MM.1S (cell line): ENCODE data around the gene TSPAN4.

Experiments used
- DNase-seq: peaks from one replicate; pipeline ENCODE4 v3.0.0-alpha.2; 2015
- H2AFZ ChIP-seq: fragments of 300-600 bp; sonication (generic); 2 replicates; pipeline ENCODE4 v1.6.0; 2016; ENCODE audit warnings: antibody characterized with exemption, low read length
- H3F3A ChIP-seq: fragments of 300-600 bp; sonication (generic); 2 replicates; pipeline ENCODE4 v1.6.1; 2016; ENCODE audit warnings: mild to moderate bottlenecking, antibody characterized with exemption, low read length, moderate library complexity, mixed read lengths; ENCODE audit not compliant: insufficient read depth
- H3K27ac ChIP-seq: fragments of 300-600 bp; sonication (generic); 2 replicates; pipeline ENCODE4 v1.5.1; 2016; ENCODE audit warnings: mild to moderate bottlenecking, low read length
- H3K27me3 ChIP-seq: fragments of 300-600 bp; sonication (generic); replicated peaks from 2 replicates; pipeline ENCODE4 v1.6.0; 2016; ENCODE audit warnings: low read length; ENCODE audit not compliant: insufficient read depth
- H3K36me3 ChIP-seq: fragments of 300-600 bp; sonication (generic); replicated peaks from 2 replicates; pipeline ENCODE4 v1.6.1; 2016; ENCODE audit warnings: mild to moderate bottlenecking, low read length, mixed read lengths; ENCODE audit not compliant: insufficient read depth
- H3K4me1 ChIP-seq: fragments of 300-600 bp; sonication (generic); 2 replicates; pipeline ENCODE4 v1.6.1; 2016; ENCODE audit warnings: low read length, mixed read lengths
- H3K4me2 ChIP-seq: fragments of 300-600 bp; sonication (generic); 2 replicates; pipeline ENCODE4 v1.6.0; 2016; ENCODE audit warnings: low read depth, low read length
- H3K4me3 ChIP-seq: fragments of 300-600 bp; sonication (generic); 2 replicates; pipeline ENCODE4 v1.5.1; 2016; ENCODE audit warnings: low read length, mixed read lengths
- H3K79me2 ChIP-seq: fragments of 300-600 bp; sonication (generic); 2 replicates; pipeline ENCODE4 v1.6.1; 2016; ENCODE audit warnings: mixed run types, low read length, mixed read lengths
- H3K9ac ChIP-seq: fragments of 300-600 bp; sonication (generic); 2 replicates; pipeline ENCODE4 v1.6.1; 2016; ENCODE audit warnings: low read length, mixed read lengths
- H3K9me2 ChIP-seq: fragments of 300-600 bp; sonication (generic); replicated peaks from 2 replicates; pipeline ENCODE4 v1.6.1; 2016; ENCODE audit warnings: mild to moderate bottlenecking, low read length, mixed read lengths; ENCODE audit not compliant: insufficient read depth
- H3K9me3 ChIP-seq: fragments of 300-600 bp; sonication (generic); replicated peaks from 2 replicates; pipeline ENCODE4 v1.6.1; 2016; ENCODE audit warnings: mild to moderate bottlenecking, low read length, mixed read lengths; ENCODE audit not compliant: insufficient read depth
- H4K20me1 ChIP-seq: fragments of 300-600 bp; sonication (generic); 2 replicates; pipeline ENCODE4 v1.6.1; 2016; ENCODE audit warnings: mild to moderate bottlenecking, low read length, moderate library complexity, mixed read lengths; ENCODE audit not compliant: insufficient read depth
- CTCF ChIP-seq: fragments of 300-600 bp; sonication (generic); IDR thresholded peaks from 2 replicates; pipeline ENCODE4 v1.5.1; 2016; ENCODE audit warnings: antibody characterized with exemption, low read length, mixed read lengths
- EZH2 ChIP-seq: fragments of 300-600 bp; sonication (generic); optimal IDR thresholded peaks from 2 replicates; pipeline ENCODE3; 2017; ENCODE audit warnings: low read depth, mild to moderate bottlenecking, antibody characterized with exemption, low read length, mixed read lengths
- EZH2phosphoT487 ChIP-seq: fragments of 300-600 bp; sonication (generic); IDR thresholded peaks from 2 replicates; pipeline ENCODE4 v1.6.1; 2018; ENCODE audit warnings: antibody characterized with exemption, low read length

The TSPAN4 gene

GRCh38 chr11:837189-837989 is 5.3 kb upstream of the TSPAN4 start:
- no peak for DNase-seq
- H3K9ac ChIP-seq: no peak overlapping the region
- H4K20me1 ChIP-seq: peaks cover 9% of the 10 kb centered on the region
- H2AFZ ChIP-seq: no peak overlapping the region
- H3K4me3 ChIP-seq: no peak overlapping the region
- H3K4me1 ChIP-seq: peaks cover 14% of the 10 kb centered on the region
- TF ChIP-seq EZH2phosphoT487 (no peak), CTCF (no peak), EZH2 (no peak)
- H3F3A ChIP-seq: no peaks in the 10 kb centered on the region
- H3K79me2 ChIP-seq: peaks cover 37% of the 10 kb centered on the region
- H3K9me2 ChIP-seq: no peaks in the 10 kb centered on the region
- H3K4me2 ChIP-seq: no peak overlapping the region
- no peaks in the 10 kb centered on the region for H3K27me3 ChIP-seq
- 0 out of 2 replicates have a peak, but pooled peaks cover 4% of the 10 kb centered on the region for H3K36me3 ChIP-seq
- no peaks in the 10 kb centered on the region for H3K9me3 ChIP-seq
- no peak overlapping the region for H3K27ac ChIP-seq

GRCh38 chr11:837990-838307 is 4.7 kb upstream of the TSPAN4 start:
- no peaks in the 10 kb centered on the region for H3K27me3 ChIP-seq
- DNase-seq: no peak
- H3K4me2 ChIP-seq: no peak overlapping the region
- no peaks in the 10 kb centered on the region for H3K9me2 ChIP-seq
- peaks cover 37% of the 10 kb centered on the region for H3K79me2 ChIP-seq
- H2AFZ ChIP-seq: no peak overlapping the region
- H3F3A ChIP-seq: no peaks in the 10 kb centered on the region
- H4K20me1 ChIP-seq: peaks cover 9% of the 10 kb centered on the region
- H3K36me3 ChIP-seq: 0 out of 2 replicates have a peak, but pooled peaks cover 4% of the 10 kb centered on the region
- no peaks in the 10 kb centered on the region for H3K9me3 ChIP-seq
- H3K4me1 ChIP-seq: peaks cover 14% of the 10 kb centered on the region
- no peak overlapping the region for H3K9ac ChIP-seq
- H3K4me3 ChIP-seq: no peak overlapping the region
- no peak overlapping the region for H3K27ac ChIP-seq
- TF ChIP-seq EZH2 (no peak), CTCF (no peak), EZH2phosphoT487 (no peak)

- Histone ChIP-seq H3K27ac (no peak overlapping the region), H3K36me3 (0 out of 2 replicates have a peak, but pooled peaks cover 4% of the 10 kb centered on the region), H3F3A (no peaks in the 10 kb centered on the region)
Observed at GRCh38 chr11:838441-839279, 4.0 kb upstream of the TSPAN4 start.

More at GRCh38 chr11:838441-839279, 4.0 kb upstream of the TSPAN4 start:
- Histone ChIP-seq H3K4me2 (no peak overlapping the region), H3K79me2 (peaks cover 33% of the 10 kb centered on the region), H3K27me3 (peaks cover 7% of the 10 kb centered on the region), H3K4me1 (peaks cover 13% of the 10 kb centered on the region), H3K4me3 (no peak overlapping the region), H2AFZ (no peak overlapping the region), H3K9me2 (no peaks in the 10 kb centered on the region), H4K20me1 (peaks cover 9% of the 10 kb centered on the region), H3K9me3 (no peaks in the 10 kb centered on the region), H3K9ac (no peak overlapping the region)
- DNase-seq: no peak
- TF ChIP-seq CTCF (no peak), EZH2 (no peak), EZH2phosphoT487 (no peak)
